MG63 (cell line): ENCODE results near the gene TMEM62. TPM values are rescaled to one million over a fixed set of nuclear protein-coding genes. Genes with fewer than 3 reads are reported as not detected.
"Not testable (repeated sequence)": the region's sequence is repeated elsewhere in the genome, so short reads cannot be mapped to it uniquely, and the experiment has no call there.

Experiments
- DNase-seq: peaks from one replicate; pipeline ENCODE4 v3.0.0-alpha.2; 2020
- H3K27me3 ChIP-seq: fragments of 250-450 bp; sonication (Bioruptor Pico); 2 replicates; pipeline ENCODE4 v1.5.1; 2020; ENCODE audit warnings: mild to moderate bottlenecking, moderate library complexity
- H3K36me3 ChIP-seq: fragments of 250-450 bp; sonication (Bioruptor Pico); 2 replicates; pipeline ENCODE4 v1.5.1; 2020; ENCODE audit warnings: mild to moderate bottlenecking, moderate library complexity
- H3K4me3 ChIP-seq: fragments of 250-450 bp; sonication (Bioruptor Pico); 2 replicates; pipeline ENCODE4 v1.5.1; 2020; ENCODE audit warnings: mild to moderate bottlenecking, moderate library complexity
- H3K9me3 ChIP-seq: fragments of 250-450 bp; sonication (Bioruptor Pico); 2 replicates; pipeline ENCODE4 v1.5.1; 2020; ENCODE audit warnings: mild to moderate bottlenecking, moderate library complexity
- total RNA-seq: library from RNA; depleted of rRNA; stranded (reverse); fragments of >200 nt; shearing (Covaris generic); gene quantifications from 2 replicates; pipeline ENCODE4 v1.2.3, GENCODE V29; 2014; ENCODE audit warnings: low replicate concordance

TMEM62 gene
- total RNA-seq, 1 experiment from 2014 or later: 12.2 TPM

GRCh38 chr15:43210172-43210745 is 76.9 kb downstream of the TMEM62 start:
- Histone ChIP-seq H3K9me3 (no peaks in the 10 kb centered on the region), H3K36me3 (no peaks in the 10 kb centered on the region), H3K27me3 (no peaks in the 10 kb centered on the region), H3K4me3 (no peak overlapping the region)
- DNase-seq: no peak

- Histone ChIP-seq H3K9me3 (no peaks in the 10 kb centered on the region), H3K36me3 (no peaks in the 10 kb centered on the region), H3K27me3 (no peaks in the 10 kb centered on the region), H3K4me3 (no peak overlapping the region)
- no peak for DNase-seq
These were observed 77.4 kb downstream of the TMEM62 start for GRCh38 chr15:43210807-43211206.

GRCh38 chr15:43211224-43211735 is 77.9 kb downstream of the TMEM62 start:
- DNase-seq: no peak
- no peak overlapping the region for H3K4me3 ChIP-seq
- no peaks in the 10 kb centered on the region for H3K9me3 ChIP-seq
- no peaks in the 10 kb centered on the region for H3K27me3 ChIP-seq
- no peaks in the 10 kb centered on the region for H3K36me3 ChIP-seq

GRCh38 chr15:43212299-43212698 is 78.9 kb downstream of the TMEM62 start:
- DNase-seq: no peak
- Histone ChIP-seq H3K27me3 (no peaks in the 10 kb centered on the region), H3K36me3 (no peaks in the 10 kb centered on the region), H3K4me3 (no peak overlapping the region), H3K9me3 (no peaks in the 10 kb centered on the region)

- Histone ChIP-seq H3K4me3 (no peak overlapping the region), H3K9me3 (no peaks in the 10 kb centered on the region), H3K36me3 (no peaks in the 10 kb centered on the region), H3K27me3 (no peaks in the 10 kb centered on the region)
- no peak for DNase-seq
These were observed 79.6 kb downstream of the TMEM62 start for GRCh38 chr15:43212951-43213350.

GRCh38 chr15:43213466-43213865 is 80.1 kb downstream of the TMEM62 start:
- Histone ChIP-seq H3K27me3 (no peaks in the 10 kb centered on the region), H3K4me3 (no peak overlapping the region), H3K9me3 (no peaks in the 10 kb centered on the region), H3K36me3 (no peaks in the 10 kb centered on the region)
- no peak for DNase-seq

GRCh38 chr15:43214169-43214568 is 80.8 kb downstream of the TMEM62 start:
- Histone ChIP-seq H3K36me3 (no peaks in the 10 kb centered on the region), H3K9me3 (no peaks in the 10 kb centered on the region), H3K27me3 (no peaks in the 10 kb centered on the region), H3K4me3 (no peak overlapping the region)
- DNase-seq: no peak

- Histone ChIP-seq H3K9me3 (no peaks in the 10 kb centered on the region), H3K4me3 (no peak overlapping the region), H3K27me3 (no peaks in the 10 kb centered on the region), H3K36me3 (no peaks in the 10 kb centered on the region)
- DNase-seq: no peak
These were observed 81.4 kb downstream of the TMEM62 start for GRCh38 chr15:43214592-43215295.

- DNase-seq: peak; percentile 55
- Histone ChIP-seq H3K36me3 (no peaks in the 10 kb centered on the region), H3K9me3 (no peaks in the 10 kb centered on the region), H3K27me3 (no peaks in the 10 kb centered on the region), H3K4me3 (no peak overlapping the region)
These were observed 82.6 kb downstream of the TMEM62 start for GRCh38 chr15:43215961-43216360.

- H3K9me3 ChIP-seq: no peaks in the 10 kb centered on the region
- no peak overlapping the region for H3K4me3 ChIP-seq
- peak; percentile 39 for DNase-seq
- no peaks in the 10 kb centered on the region for H3K36me3 ChIP-seq
- no peaks in the 10 kb centered on the region for H3K27me3 ChIP-seq
These were observed 85.7 kb downstream of the TMEM62 start for GRCh38 chr15:43218908-43219706.

GRCh38 chr15:43219929-43220928 is 86.8 kb downstream of the TMEM62 start:
- Histone ChIP-seq H3K27me3 (no peaks in the 10 kb centered on the region), H3K4me3 (no peak overlapping the region), H3K9me3 (no peaks in the 10 kb centered on the region), H3K36me3 (no peaks in the 10 kb centered on the region)
- DNase-seq: no peak

GRCh38 chr15:43220991-43221403 is 87.6 kb downstream of the TMEM62 start, which contains the start of gene EPB42:
EPB42 (minus strand) TSS chr15:43221018; CDS start chr15:43220825, 193 bp downstream.
- Histone ChIP-seq H3K4me3 (no peak within 1 kb of the TSS), H3K36me3 (no peaks in the 10 kb centered on the region), H3K27me3 (no peaks in the 10 kb centered on the region), H3K9me3 (peaks cover 1% of the 10 kb centered on the region; the same call in 1 of the 2 replicates)
- no peak for DNase-seq

GRCh38 chr15:43221422-43221821 is 88.0 kb downstream of the TMEM62 start:
- Histone ChIP-seq H3K9me3 (peaks cover 3% of the 10 kb centered on the region; the same call in 1 of the 2 replicates), H3K36me3 (no peaks in the 10 kb centered on the region), H3K27me3 (no peaks in the 10 kb centered on the region), H3K4me3 (no peak overlapping the region)
- DNase-seq: no peak

- H3K9me3 ChIP-seq: peaks cover 3% of the 10 kb centered on the region; the same call in 1 of the 2 replicates
- no peaks in the 10 kb centered on the region for H3K27me3 ChIP-seq
- H3K4me3 ChIP-seq: no peak overlapping the region
- peak; percentile 47 for DNase-seq
- H3K36me3 ChIP-seq: no peaks in the 10 kb centered on the region
These were observed 92.0 kb downstream of the TMEM62 start for GRCh38 chr15:43225201-43225949.

- H3K4me3 ChIP-seq, H3K9me3 ChIP-seq, H3K36me3 ChIP-seq, H3K27me3 ChIP-seq, DNase-seq: not testable (repeated sequence)
These were observed 92.5 kb downstream of the TMEM62 start for GRCh38 chr15:43225950-43226255.
